ENCODE results near the gene ANKRD66.

The ANKRD66 gene

DNA sequence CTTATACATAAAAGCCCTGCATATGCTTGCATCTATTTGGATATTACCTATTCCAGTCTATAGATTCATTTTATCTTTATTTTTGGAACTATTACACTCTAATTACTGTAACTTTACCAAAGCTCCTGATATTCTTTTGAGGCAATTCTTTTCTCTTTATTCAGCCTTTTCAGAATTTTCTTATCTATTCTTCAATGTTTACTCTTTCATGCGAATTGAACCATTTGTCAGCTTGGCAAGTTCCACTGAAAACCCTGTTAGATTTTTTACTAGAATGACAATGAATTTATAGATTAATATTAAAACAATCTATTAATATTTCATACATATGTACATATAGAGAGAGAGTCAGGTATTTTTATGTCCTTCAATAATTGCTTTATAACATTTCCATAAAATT is 45.9 kb downstream of the ANKRD66 start:
- no peak for DNase-seq

GRCh38 chr6:46793138-46793537 is 46.4 kb downstream of the ANKRD66 start, which contains the start of gene MEP1A:
Gene MEP1A, plus strand, starts transcription at chr6:46793389. Its CDS starts 10 bp downstream, at chr6:46793399.
- DNase-seq: no peak

GRCh38 chr6:46794068-46794467 is 47.3 kb downstream of the ANKRD66 start:
- DNase-seq: no peak

DNA sequence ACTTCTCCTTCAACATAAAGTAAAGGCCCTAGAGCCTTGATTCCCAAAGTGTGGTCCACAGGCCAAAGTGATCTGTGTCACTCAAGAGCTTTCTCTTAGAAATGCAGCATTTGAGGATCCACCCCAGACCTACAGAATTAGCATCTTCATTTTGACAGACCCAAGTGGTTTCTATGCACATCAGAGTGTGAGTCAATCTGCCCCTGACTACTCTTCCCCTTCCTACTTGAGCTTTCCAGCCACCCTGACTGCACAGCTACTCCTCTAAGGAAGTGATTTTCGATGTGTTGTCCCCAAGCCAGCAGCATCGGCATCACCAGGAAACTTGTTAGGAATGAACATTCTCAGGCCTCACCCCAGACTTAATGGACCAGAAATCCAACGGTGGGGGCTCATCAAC is 49.1 kb downstream of the ANKRD66 start:
- DNase-seq: no peak

- no peak for DNase-seq
Observed at GRCh38 chr6:46796848-46797580, 50.3 kb downstream of the ANKRD66 start.

DNA sequence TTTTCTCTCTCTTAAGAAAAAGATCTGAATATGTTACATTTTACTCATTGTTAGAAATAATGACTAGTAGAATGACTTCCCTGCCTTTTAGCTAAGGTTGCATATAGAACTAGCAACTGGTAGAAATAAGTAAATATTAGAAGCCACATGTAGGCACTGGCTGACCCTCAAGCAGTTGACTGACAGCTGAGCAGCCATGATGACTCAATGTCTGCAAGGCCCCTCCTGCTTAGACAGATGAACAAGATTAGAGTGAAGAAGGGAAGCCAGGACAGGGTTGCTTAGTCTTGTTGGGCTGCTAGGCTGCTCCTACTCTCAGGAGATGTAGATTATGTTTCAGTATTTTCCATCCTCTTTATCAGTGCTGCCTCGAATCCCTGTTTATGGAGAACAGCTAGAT is 52.9 kb downstream of the ANKRD66 start:
- DNase-seq: no peak

- DNase-seq: no peak
Observed at GRCh38 chr6:46808806-46809205, 62.1 kb downstream of the ANKRD66 start.
